ENCODE results near the gene APOBR. TPM values are rescaled to one million over a fixed set of nuclear protein-coding genes. Genes with fewer than 3 reads are reported as not detected.

Gene APOBR
- total and polyA plus RNA-seq, 10 of the 15 experiments (the other 5 are each of a cell fraction or from before 2014, with no cell fraction given): 0.04 to 2.5 (median 0.54) TPM; not detected in 1

- TF ChIP-seq NFYB (IDR thresholded peaks at IDR 0.05; ENCODE audit: insufficient read depth, low read depth, low read length) (no peak), NBN (IDR thresholded peaks at IDR 0.05) (no peak), SMAD1 (IDR thresholded peaks at IDR 0.05; ENCODE audit: low read depth, partially characterized antibody) (no peak), ZBTB40 (IDR thresholded peaks at IDR 0.05; ENCODE audit: borderline replicate concordance) (no peak), IRF3 (IDR thresholded peaks at IDR 0.05) (no peak), EZH2 (IDR thresholded peaks at IDR 0.05; ENCODE audit: borderline replicate concordance, control insufficient read depth, low read depth, low read length) (no peak)
- TF ChIP-seq, protein P1, sequence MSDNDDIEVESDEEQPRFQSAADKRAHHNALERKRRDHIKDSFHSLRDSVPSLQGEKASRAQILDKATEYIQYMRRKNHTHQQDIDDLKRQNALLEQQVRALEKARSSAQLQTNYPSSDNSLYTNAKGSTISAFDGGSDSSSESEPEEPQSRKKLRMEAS (IDR thresholded peaks at IDR 0.05; ENCODE audit: low read depth, low read length): no peak
Measured at GRCh38 chr16:28527985-28528384, 33.5 kb downstream of the APOBR start (continued).

DNA sequence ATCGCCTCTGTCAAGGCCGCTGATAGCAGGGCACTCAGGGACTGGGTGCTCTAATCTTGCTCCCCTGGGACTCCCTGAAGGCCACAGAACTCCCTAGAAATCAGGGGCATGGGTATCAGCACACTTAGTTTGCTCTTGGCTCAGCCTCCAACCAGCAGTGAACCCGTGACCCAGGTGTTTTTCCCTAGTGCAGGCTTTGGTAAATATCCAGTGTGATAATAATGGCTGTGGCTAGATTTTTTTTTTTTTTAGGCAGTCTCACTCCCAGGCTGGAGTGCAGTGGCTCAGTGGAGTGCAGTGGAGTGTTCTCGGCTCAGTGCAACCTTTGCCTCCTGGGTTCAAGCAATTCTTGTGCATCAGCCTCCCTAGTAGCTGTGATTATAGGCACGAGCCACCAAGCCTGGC, 34.0 kb downstream of the APOBR start:
- FAIRE-seq: no peak
- Histone ChIP-seq H3K9me3 (replicated peaks; ENCODE audit: control insufficient read depth, insufficient read depth, low read length) (no peaks in the 10 kb centered on the region), H4K20me1 (ENCODE audit: control insufficient read depth, insufficient read depth) (no peaks in the 10 kb centered on the region), H3K4me2 (ENCODE audit: control insufficient read depth, insufficient read depth) (no peak overlapping the region), H3K27ac (ENCODE audit: control insufficient read depth, insufficient read depth) (no peak overlapping the region), H3K4me3 (no peak overlapping the region), H3K27me3 (replicated peaks in 1 of 2; ENCODE audit: control insufficient read depth in 2 of 2, insufficient read depth in 2 of 2, low read length in 1 of 2) (no peaks in the 10 kb centered on the region; a peak in 1 of 4 replicates), H3K36me3 (ENCODE audit: control insufficient read depth in 2 of 2, insufficient read depth in 2 of 2, low read length in 1 of 2) (no peaks in the 10 kb centered on the region), H2AFZ (ENCODE audit: control insufficient read depth, low read depth, low read length) (no peak overlapping the region), H3K9ac (ENCODE audit: control insufficient read depth, insufficient read depth, low read length) (no peak overlapping the region), H3K79me2 (ENCODE audit: control insufficient read depth, insufficient read depth, low read length) (no peaks in the 10 kb centered on the region), H3K4me1 (ENCODE audit: control insufficient read depth, insufficient read depth, low read length) (peaks cover 10% of the 10 kb centered on the region)
- intact Hi-C loops (cut with micrococcal nuclease; ENCODE audit: unreplicated experiment) (no loop called here), in situ Hi-C loops (cut with MboI) (no loop called here)
- BruUV-seq (replicated peaks): no TSS peak
- DNase-seq (ENCODE audit: low read depth, low spot score): no peak
- SMC1A ChIA-PET (ENCODE audit: uncharacterized antibody, unreplicated experiment): no interaction called here
- RAD21 ChIA-PET (ENCODE audit: unreplicated experiment): no interaction called here
- no peak; the same call in 2 of the 3 replicates for ATAC-seq
- TF ChIP-seq ZNF274 (IDR thresholded peaks at IDR 0.05; ENCODE audit: insufficient read depth, insufficient read length) (no peak), MEF2B (IDR thresholded peaks at IDR 0.05; ENCODE audit: partially characterized antibody, poor library complexity, severe bottlenecking) (peak; percentile 46), PML (IDR thresholded peaks at IDR 0.05; ENCODE audit: low read length) (no peak)
- POLR2A ChIA-PET: no interaction called here
- 37% methylated on average over 5 of the region's 5 CpGs for WGBS (ENCODE audit: insufficient coverage, insufficient replicate concordance, low lambda C conversion rate, missing lambda C conversion rate)
- CTCF ChIA-PET: no interaction called here

All from GM12878 (cell line).